Caco-2 (cell line): Measurements from ENCODE around the gene C2orf69. TPM values are rescaled to one million over a fixed set of nuclear protein-coding genes. Genes with fewer than 3 reads are reported as not detected.

ENCODE experiments used
- BruUV-seq: library from RNA; stranded (reverse); fragments of 400-500 nt; replicated peaks from 2 replicates; lab custom pipeline; 2021; lab: Mats Ljungman, UMichigan
- CTCF ChIA-PET: fragments of 300-600 bp; sonication (Branson Sonifier 250); formaldehyde crosslinking; loops from one replicate; lab custom pipeline; 2022; ENCODE audit warnings: antibody characterized with exemption; lab: Charles Lee
- POLR2A ChIA-PET: fragments of 300-600 bp; sonication (Branson Sonifier 250); formaldehyde crosslinking; loops from one replicate; lab custom pipeline; 2022; ENCODE audit warnings: antibody characterized with exemption; lab: Charles Lee
- DNase-seq, 2 experiments: peaks; one replicate each; pipeline versions ENCODE4 v3.0.0 to v3.0.0-alpha.2; 2020 to 2022
- H3K27me3 ChIP-seq: replicated peaks from 2 replicates; pipeline ENCODE4 v1.6.0; 2011; ENCODE audit warnings: low read length; ENCODE audit not compliant: control insufficient read depth, insufficient read depth
- H3K36me3 ChIP-seq: 2 replicates; pipeline ENCODE4 v1.5.1; 2011; ENCODE audit warnings: low read length; ENCODE audit not compliant: control insufficient read depth, insufficient read depth
- H3K4me1 ChIP-seq: fragments of 250-450 bp; sonication (Bioruptor Pico); 2 replicates; pipeline ENCODE4 v1.5.1; 2020; ENCODE audit warnings: mild to moderate bottlenecking
- H3K4me3 ChIP-seq: 2 replicates; pipeline ENCODE4 v1.5.1; 2011; ENCODE audit warnings: low read depth, mild to moderate bottlenecking, control low read depth, low read length
- H3K9me3 ChIP-seq: fragments of 250-450 bp; sonication (Bioruptor Pico); 2 replicates; pipeline ENCODE4 v1.5.1; 2020; ENCODE audit warnings: mild to moderate bottlenecking, moderate library complexity
- H3K27ac Mint-ChIP-seq: one replicate; pipeline ENCODE4 v1.8.0; 2022; ENCODE audit warnings: mixed read lengths; ENCODE audit not compliant: unreplicated experiment
- H3K27me3 Mint-ChIP-seq: one replicate; pipeline ENCODE4 v1.8.0; 2022; ENCODE audit warnings: mixed read lengths; ENCODE audit not compliant: insufficient read depth, unreplicated experiment
- H3K36me3 Mint-ChIP-seq: one replicate; pipeline ENCODE4 v1.8.0; 2022; ENCODE audit warnings: mild to moderate bottlenecking, mixed read lengths; ENCODE audit not compliant: insufficient read depth, unreplicated experiment
- H3K4me1 Mint-ChIP-seq: one replicate; pipeline ENCODE4 v1.8.0; 2022; ENCODE audit warnings: low read depth, mixed read lengths; ENCODE audit not compliant: unreplicated experiment
- H3K4me3 Mint-ChIP-seq: one replicate; pipeline ENCODE4 v1.8.0; 2022; ENCODE audit warnings: mild to moderate bottlenecking, moderate library complexity, mixed read lengths; ENCODE audit not compliant: unreplicated experiment
- H3K9me3 Mint-ChIP-seq: one replicate; pipeline ENCODE4 v1.8.0; 2022; ENCODE audit warnings: mixed read lengths; ENCODE audit not compliant: unreplicated experiment
- intact Hi-C: fragments of 100-400 bp; cut with micrococcal nuclease; formaldehyde crosslinking; loops from one replicate; pipeline ENCODE4 v1.10.0; 2022; ENCODE audit not compliant: unreplicated experiment
- total RNA-seq: library from RNA; stranded (reverse); gene quantifications from 2 replicates; pipeline ENCODE4 v1.2.3, GENCODE V29; 2022
- TF ChIP-seq, protein P1 (sequence below), 2 experiments: fragments of 200-600 bp in 1 of 2; IDR thresholded peaks; 1 replicate in 1 of 2; 2 replicates in 1 of 2; pipeline versions ENCODE4 v1.5.1 to v1.8.0; 2011 to 2022; ENCODE audit warnings: antibody characterized with exemption in 1 of 2, control low read depth in 1 of 2, inconsistent platforms in 1 of 2, low read depth in 1 of 2, low read length in 1 of 2, mild to moderate bottlenecking in 1 of 2, moderate library complexity in 1 of 2; ENCODE audit not compliant: insufficient read depth in 1 of 2, severe bottlenecking in 1 of 2, unreplicated experiment in 1 of 2

The C2orf69 gene
- total RNA-seq, 1 experiment from 2014 or later, result 17.1 TPM

DNA sequence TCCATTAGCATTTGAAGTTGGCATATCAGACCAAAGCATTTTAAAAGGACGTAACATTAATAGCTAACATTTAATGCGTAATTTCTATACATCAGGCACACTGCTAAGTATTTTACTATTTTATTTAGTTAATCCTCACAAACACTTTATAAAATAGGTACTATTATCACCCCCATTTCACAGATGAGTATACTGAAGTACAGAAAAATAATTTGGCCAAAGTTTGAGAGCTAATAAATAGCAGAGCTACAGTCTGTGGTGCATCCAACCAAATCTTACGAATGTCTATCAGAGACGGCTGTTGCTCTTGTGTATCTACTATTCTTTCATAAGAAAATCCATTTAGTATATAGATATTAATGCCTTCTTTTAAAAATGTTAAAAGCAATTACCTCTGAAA is 32.3 kb downstream of the C2orf69 start:
- H3K4me1 Mint-ChIP-seq, result no peaks in the 10 kb centered on the region
- DNase-seq, result no peak
- no peak overlapping the region for H3K27ac Mint-ChIP-seq
- peaks cover 58% of the 10 kb centered on the region for H3K36me3 Mint-ChIP-seq
- no peaks in the 10 kb centered on the region for H3K9me3 Mint-ChIP-seq
- Histone ChIP-seq H3K36me3 (no peaks in the 10 kb centered on the region; the same call in 1 of the 2 replicates), H3K9me3 (no peaks in the 10 kb centered on the region), H3K4me1 (0 out of 2 replicates have a peak, but pooled peaks cover 4% of the 10 kb centered on the region), H3K4me3 (no peak overlapping the region), H3K27me3 (no peaks in the 10 kb centered on the region)
- H3K27me3 Mint-ChIP-seq, result no peaks in the 10 kb centered on the region
- ChIA-PET CTCF (interaction anchor here (0.7 kb wide), 1 partner anchor 14 kb away, joined by 3 read pairs; no protein-coding TSS in a partner anchor), POLR2A (no interaction called here)
- TF ChIP-seq, protein P1, sequence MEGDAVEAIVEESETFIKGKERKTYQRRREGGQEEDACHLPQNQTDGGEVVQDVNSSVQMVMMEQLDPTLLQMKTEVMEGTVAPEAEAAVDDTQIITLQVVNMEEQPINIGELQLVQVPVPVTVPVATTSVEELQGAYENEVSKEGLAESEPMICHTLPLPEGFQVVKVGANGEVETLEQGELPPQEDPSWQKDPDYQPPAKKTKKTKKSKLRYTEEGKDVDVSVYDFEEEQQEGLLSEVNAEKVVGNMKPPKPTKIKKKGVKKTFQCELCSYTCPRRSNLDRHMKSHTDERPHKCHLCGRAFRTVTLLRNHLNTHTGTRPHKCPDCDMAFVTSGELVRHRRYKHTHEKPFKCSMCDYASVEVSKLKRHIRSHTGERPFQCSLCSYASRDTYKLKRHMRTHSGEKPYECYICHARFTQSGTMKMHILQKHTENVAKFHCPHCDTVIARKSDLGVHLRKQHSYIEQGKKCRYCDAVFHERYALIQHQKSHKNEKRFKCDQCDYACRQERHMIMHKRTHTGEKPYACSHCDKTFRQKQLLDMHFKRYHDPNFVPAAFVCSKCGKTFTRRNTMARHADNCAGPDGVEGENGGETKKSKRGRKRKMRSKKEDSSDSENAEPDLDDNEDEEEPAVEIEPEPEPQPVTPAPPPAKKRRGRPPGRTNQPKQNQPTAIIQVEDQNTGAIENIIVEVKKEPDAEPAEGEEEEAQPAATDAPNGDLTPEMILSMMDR (IDR thresholded peaks at IDR 0.05; ENCODE audit: insufficient read depth in 1 of 2, low read depth in 1 of 2, low read length in 1 of 2, severe bottlenecking in 1 of 2, unreplicated experiment in 1 of 2), result no peak
- no peak overlapping the region for H3K4me3 Mint-ChIP-seq
- intact Hi-C loops, result no loop called here
- BruUV-seq, result no TSS peak

DNA sequence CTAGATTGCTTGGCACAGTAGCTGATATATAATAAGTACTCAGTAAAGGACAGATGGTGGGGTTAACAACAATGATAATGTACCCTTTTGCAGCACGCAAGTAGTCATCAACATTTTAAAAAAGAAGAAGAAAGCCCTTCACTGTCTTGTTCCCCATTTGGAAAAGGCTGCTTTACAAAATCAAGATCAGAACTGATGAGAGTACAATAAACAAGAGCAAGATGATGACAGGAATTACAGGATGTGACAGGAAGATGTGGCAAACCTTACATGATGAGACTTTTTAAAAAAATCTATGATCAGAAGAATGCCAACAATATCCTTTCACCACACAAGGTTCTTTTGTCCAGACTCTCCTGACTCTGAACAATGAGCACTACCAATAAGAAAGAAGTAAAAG is 35.1 kb downstream of the C2orf69 start:
- Mint-ChIP-seq H3K36me3 (peaks cover 58% of the 10 kb centered on the region), H3K27ac (no peak overlapping the region), H3K27me3 (no peaks in the 10 kb centered on the region), H3K9me3 (no peaks in the 10 kb centered on the region), H3K4me1 (no peaks in the 10 kb centered on the region), H3K4me3 (no peak overlapping the region)
- no peak for DNase-seq
- Histone ChIP-seq H3K4me3 (no peak overlapping the region), H3K4me1 (0 out of 2 replicates have a peak, but pooled peaks cover 4% of the 10 kb centered on the region), H3K36me3 (no peaks in the 10 kb centered on the region; the same call in 1 of the 2 replicates), H3K9me3 (no peaks in the 10 kb centered on the region), H3K27me3 (no peaks in the 10 kb centered on the region)
- BruUV-seq, result no TSS peak
- POLR2A ChIA-PET, result interaction anchor here (0.6 kb wide), 1 partner anchor 12 kb away, joined by 3 read pairs; no protein-coding TSS in a partner anchor
- TF ChIP-seq, protein P1 (IDR thresholded peaks at IDR 0.05; ENCODE audit: insufficient read depth in 1 of 2, low read depth in 1 of 2, low read length in 1 of 2, severe bottlenecking in 1 of 2, unreplicated experiment in 1 of 2), result no peak
- intact Hi-C loops, result no loop called here
- CTCF ChIA-PET, result no interaction called here

DNA sequence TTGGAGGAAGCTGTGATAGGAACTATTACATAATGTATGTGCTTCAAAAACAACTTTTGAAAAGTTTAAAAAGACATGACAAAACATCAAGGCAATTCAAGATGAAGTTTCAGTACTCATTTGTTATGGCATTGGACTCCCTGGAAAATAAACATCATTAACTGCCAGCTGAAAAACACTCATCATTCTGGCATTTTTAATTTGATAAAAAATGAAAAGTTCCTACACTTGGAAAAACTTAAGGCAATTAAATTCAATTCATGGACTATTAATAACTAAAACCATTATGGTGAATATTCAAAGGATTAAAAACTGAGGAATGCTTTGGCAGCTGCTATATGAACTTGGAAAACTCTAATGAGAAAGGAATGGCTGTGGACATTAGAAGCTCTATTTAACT is 35.7 kb downstream of the C2orf69 start:
- 0 out of 2 replicates have a peak, but pooled peaks cover 4% of the 10 kb centered on the region for H3K4me1 ChIP-seq
- H3K4me3 ChIP-seq, result no peak overlapping the region
- no peak overlapping the region for H3K4me3 Mint-ChIP-seq
- H3K9me3 Mint-ChIP-seq, result no peaks in the 10 kb centered on the region
- no peaks in the 10 kb centered on the region for H3K9me3 ChIP-seq
- no peaks in the 10 kb centered on the region; the same call in 1 of the 2 replicates for H3K36me3 ChIP-seq
- TF ChIP-seq, protein P1 (IDR thresholded peaks at IDR 0.05; ENCODE audit: insufficient read depth in 1 of 2, low read depth in 1 of 2, low read length in 1 of 2, severe bottlenecking in 1 of 2, unreplicated experiment in 1 of 2), result no peak
- BruUV-seq, result no TSS peak
- H3K27ac Mint-ChIP-seq, result no peak overlapping the region
- DNase-seq, result no peak
- peaks cover 58% of the 10 kb centered on the region for H3K36me3 Mint-ChIP-seq
- no peaks in the 10 kb centered on the region for H3K27me3 ChIP-seq
- ChIA-PET CTCF (no interaction called here), POLR2A (interaction anchor here (0.6 kb wide), 1 partner anchor 11 kb away, joined by 3 read pairs; no protein-coding TSS in a partner anchor)
- no peaks in the 10 kb centered on the region for H3K4me1 Mint-ChIP-seq
- intact Hi-C loops, result no loop called here
- no peaks in the 10 kb centered on the region for H3K27me3 Mint-ChIP-seq
